ENCODE measurements around the gene PROS1. TPM values are rescaled to one million over a fixed set of nuclear protein-coding genes. Genes with fewer than 3 reads are reported as not detected.
"Not testable (repeated sequence)": the region's sequence is repeated elsewhere in the genome, so short reads cannot be mapped to it uniquely, and the experiment has no call there.

The PROS1 gene
- polyA plus RNA-seq, 1 of the 3 experiments (the other 2 are of a cell fraction), result 9.1 TPM

DNA sequence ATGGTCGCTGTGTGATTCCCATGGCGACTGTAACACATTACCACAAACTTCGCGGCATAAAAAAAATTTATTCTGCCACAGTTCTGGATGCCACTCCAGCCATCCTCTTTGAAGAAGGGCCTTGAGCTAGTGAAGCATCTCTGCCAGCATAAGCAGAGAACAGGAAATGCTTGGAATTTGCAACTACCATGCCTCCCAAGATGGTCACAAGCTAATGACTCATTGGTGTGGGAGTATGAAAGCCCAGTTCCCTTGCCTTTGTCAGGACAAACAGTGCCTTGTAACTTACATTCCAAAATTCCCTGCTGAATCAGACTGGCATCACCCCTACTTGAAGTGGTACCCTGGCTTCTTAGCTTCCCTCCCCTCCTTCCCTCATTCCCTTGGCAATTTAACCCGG is 129.7 kb downstream of the PROS1 start (continued):
- TF ChIP-seq CTCF (IDR thresholded peaks at IDR 0.05) (no peak), SMC3 (IDR thresholded peaks at IDR 0.05; ENCODE audit: low read depth, low read length) (no peak), MXI1 (IDR thresholded peaks at IDR 0.05; ENCODE audit: low read depth, low read length) (no peak), EZH2phosphoT487 (IDR thresholded peaks at IDR 0.05; ENCODE audit: borderline replicate concordance, low read depth) (no peak), GATA2 (CRISPR knock-in tag; IDR thresholded peaks at IDR 0.05) (no peak), TCF12 (IDR thresholded peaks at IDR 0.05) (peak; percentile 59), YY1 (IDR thresholded peaks at IDR 0.05; ENCODE audit: low read depth) (no peak), SIN3A (IDR thresholded peaks at IDR 0.05; ENCODE audit: borderline replicate concordance, low read depth, low read length) (no peak), RFX5 (IDR thresholded peaks at IDR 0.05; ENCODE audit: low read length) (no peak), GABPA (IDR thresholded peaks at IDR 0.05; ENCODE audit: low read depth) (no peak), RXRA (IDR thresholded peaks at IDR 0.05; ENCODE audit: borderline replicate concordance, low read depth) (peak; percentile 16; the same call in 1 of the 2 replicates), RAD21 (IDR thresholded peaks at IDR 0.05; ENCODE audit: low read length) (no peak), MEF2A (IDR thresholded peaks at IDR 0.05; ENCODE audit: borderline replicate concordance, low read depth) (no peak), NRF1 (IDR thresholded peaks at IDR 0.05; ENCODE audit: low read depth, low read length) (no peak)
- TF ChIP-seq, protein P1, sequence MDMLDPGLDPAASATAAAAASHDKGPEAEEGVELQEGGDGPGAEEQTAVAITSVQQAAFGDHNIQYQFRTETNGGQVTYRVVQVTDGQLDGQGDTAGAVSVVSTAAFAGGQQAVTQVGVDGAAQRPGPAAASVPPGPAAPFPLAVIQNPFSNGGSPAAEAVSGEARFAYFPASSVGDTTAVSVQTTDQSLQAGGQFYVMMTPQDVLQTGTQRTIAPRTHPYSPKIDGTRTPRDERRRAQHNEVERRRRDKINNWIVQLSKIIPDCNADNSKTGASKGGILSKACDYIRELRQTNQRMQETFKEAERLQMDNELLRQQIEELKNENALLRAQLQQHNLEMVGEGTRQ (IDR thresholded peaks at IDR 0.05; ENCODE audit: borderline replicate concordance, low read depth, low read length), result no peak
- TF ChIP-seq, protein P2, sequence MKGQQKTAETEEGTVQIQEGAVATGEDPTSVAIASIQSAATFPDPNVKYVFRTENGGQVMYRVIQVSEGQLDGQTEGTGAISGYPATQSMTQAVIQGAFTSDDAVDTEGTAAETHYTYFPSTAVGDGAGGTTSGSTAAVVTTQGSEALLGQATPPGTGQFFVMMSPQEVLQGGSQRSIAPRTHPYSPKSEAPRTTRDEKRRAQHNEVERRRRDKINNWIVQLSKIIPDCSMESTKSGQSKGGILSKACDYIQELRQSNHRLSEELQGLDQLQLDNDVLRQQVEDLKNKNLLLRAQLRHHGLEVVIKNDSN (IDR thresholded peaks at IDR 0.05; ENCODE audit: borderline replicate concordance, low read depth), result no peak

GRCh38 chr3:93839193-93839592 is 134.5 kb downstream of the PROS1 start:
- H3K9me3 ChIP-seq; CTCF ChIA-PET; H3K9ac ChIP-seq; H3K27ac ChIP-seq (ENCODE audit: low read depth in 2 of 2, low read length in 1 of 2); H3F3A ChIP-seq (replicated peaks; ENCODE audit: insufficient read depth); H3K4me2 ChIP-seq; DNase-seq; H3K79me2 ChIP-seq (ENCODE audit: insufficient read depth); H3K4me3 ChIP-seq (ENCODE audit: low read depth in 2 of 2, low read length in 1 of 2); H2AFZ ChIP-seq (ENCODE audit: low read depth); H3K36me3 ChIP-seq (replicated peaks in 1 of 2; ENCODE audit: control insufficient read depth in 1 of 2, insufficient read depth in 2 of 2, low read length in 1 of 2); H3K27me3 ChIP-seq (ENCODE audit: insufficient read depth); H3K4me1 ChIP-seq (ENCODE audit: control insufficient read depth in 1 of 2, insufficient read depth in 2 of 2, low read depth in 1 of 2, low read length in 1 of 2); H3K9me2 ChIP-seq; H4K20me1 ChIP-seq (ENCODE audit: insufficient read depth); POLR2A ChIA-PET: not testable (repeated sequence)
- WGBS (ENCODE audit: low lambda C conversion rate), result 43% methylated on average over 1 of the region's 1 CpG

Small RNA genes within 50 kb of the gene (small RNA-seq; reads per million reads assigned to genes)
- 0 reads per million in 7 experiments for gene RF00019
- gene RNU6-488P, result 0 reads per million in 7 experiments
- gene RNU6-511P, result 0 reads per million in 7 experiments

Other genes starting within 250 kb of the PROS1 start
- 4.9 and 6.4 TPM in 2 replicates for gene ARL13B, start 6.3 kb upstream of the PROS1 start, polyA plus RNA-seq (2012; rRNA removed)
- gene STX19, start 54.7 kb upstream of the PROS1 start, polyA plus RNA-seq (2012; rRNA removed), result not detected in 2 replicates
- gene DHFR2, start 89.0 kb upstream of the PROS1 start, polyA plus RNA-seq (2012; rRNA removed), result 1.3 and 1.9 TPM in 2 replicates
- gene NSUN3, start 89.2 kb upstream of the PROS1 start, polyA plus RNA-seq (2012; rRNA removed), result 2.9 and 3.3 TPM in 2 replicates